Endometrial microvascular endothelial cells (primary cell): ENCODE measurements around the gene ZBTB20. TPM values are rescaled to one million over a fixed set of nuclear protein-coding genes. Genes with fewer than 3 reads are reported as not detected.

ENCODE experiments used
- in situ Hi-C: cut with HindIII; loops from 2 replicates; pipeline ENCODE4 v1.10.0; 2017; ENCODE audit warnings: low sequenced_read_pairs, low pct_unique_long_range_greater_than_20kb; ENCODE audit errors: inconsistent ontology term
- total RNA-seq: library from RNA; depleted of rRNA; stranded (reverse); fragments of >200 nt; gene quantifications from one replicate; pipeline ENCODE4 v1.2.3, GENCODE V29; 2015; ENCODE audit errors: inconsistent ontology term

ZBTB20 gene
- total RNA-seq, 1 donor from 2014 or later, result 6.2 TPM

- in situ Hi-C loops, result no loop called here
Measured at GRCh38 chr3:114962189-114962588, 184.9 kb downstream of the ZBTB20 start.

- in situ Hi-C loops, result no loop called here
Measured at GRCh38 chr3:114958930-114959329, 188.2 kb downstream of the ZBTB20 start.

- in situ Hi-C loops, result no loop called here
Measured at GRCh38 chr3:114953800-114954199, 193.3 kb downstream of the ZBTB20 start.

- in situ Hi-C loops, result no loop called here
Measured at GRCh38 chr3:114953215-114953799, 193.8 kb downstream of the ZBTB20 start.

GRCh38 chr3:114942773-114943172 lies 204.3 kb downstream of the ZBTB20 start:
- in situ Hi-C loops, result no loop called here

- in situ Hi-C loops, result no loop called here
Measured at GRCh38 chr3:114941626-114942309, 205.3 kb downstream of the ZBTB20 start.

- in situ Hi-C loops, result no loop called here
Measured at GRCh38 chr3:114939920-114940319, 207.2 kb downstream of the ZBTB20 start.

GRCh38 chr3:114933407-114933806 lies 213.7 kb downstream of the ZBTB20 start:
- in situ Hi-C loops, result no loop called here

- in situ Hi-C loops, result no loop called here
Measured at GRCh38 chr3:114929971-114930732, 216.9 kb downstream of the ZBTB20 start.

GRCh38 chr3:114928989-114929640 lies 218.0 kb downstream of the ZBTB20 start:
- in situ Hi-C loops, result no loop called here

GRCh38 chr3:114904633-114905032 lies 242.5 kb downstream of the ZBTB20 start:
- in situ Hi-C loops, result no loop called here

- in situ Hi-C loops, result no loop called here
Measured at GRCh38 chr3:114903213-114903612, 243.9 kb downstream of the ZBTB20 start.

- in situ Hi-C loops, result no loop called here
Measured at GRCh38 chr3:114902691-114903101, 244.4 kb downstream of the ZBTB20 start.

GRCh38 chr3:114900908-114901307 lies 246.2 kb downstream of the ZBTB20 start:
- in situ Hi-C loops, result no loop called here

GRCh38 chr3:114899186-114899931 lies 247.7 kb downstream of the ZBTB20 start:
- in situ Hi-C loops, result no loop called here

- in situ Hi-C loops, result no loop called here
Measured at GRCh38 chr3:114896978-114897377, 250.1 kb downstream of the ZBTB20 start.

GRCh38 chr3:114893361-114893760 lies 253.7 kb downstream of the ZBTB20 start:
- in situ Hi-C loops, result no loop called here

- in situ Hi-C loops, result no loop called here
Measured at GRCh38 chr3:114892880-114893279, 254.2 kb downstream of the ZBTB20 start.
